ENCODE data around the gene ADAM12. TPM values are rescaled to one million over a fixed set of nuclear protein-coding genes. Genes with fewer than 3 reads are reported as not detected.

The ADAM12 gene
- total and polyA plus RNA-seq, 2 of the 13 experiments (the other 11 are each of a cell fraction or from before 2014, with no cell fraction given): not detected

- in situ Hi-C loops (cut with HindIII; ENCODE audit: extremely low pct_ligation_motif_present, low pct_unique_long_range_greater_than_20kb) (no loop called here), intact Hi-C loops (cut with micrococcal nuclease; ENCODE audit: unreplicated experiment) (no loop called here)
- 47% methylated on average over 5 of the region's 5 CpGs for WGBS (ENCODE audit: low lambda C conversion rate)
- no TSS peak for BruUV-seq (replicated peaks)
- no peak overlapping the region for H3K27ac ChIP-seq (ENCODE audit: extremely low read length, insufficient read depth, low read length)
- no peaks in the 10 kb centered on the region; a peak in 2 of 5 replicates for H3K27me3 ChIP-seq (ENCODE audit: control insufficient read depth in 1 of 2, insufficient read depth in 2 of 2, low read length in 2 of 2)
- CTCF ChIA-PET (ENCODE audit: low intra/inter-chr PET ratio, low total read pairs): no interaction called here
- FAIRE-seq (no peak), DNase-seq (ENCODE audit: low spot score) (no peak), ATAC-seq (no peak)
- no peaks in the 10 kb centered on the region for H4K20me1 ChIP-seq (ENCODE audit: insufficient read depth, low read length)
- no peak for TF ChIP-seq HNRNPL (IDR thresholded peaks at IDR 0.05; ENCODE audit: low read depth, low read length)
- TF ChIP-seq ZBTB49 (CRISPR knock-in tag; IDR thresholded peaks at IDR 0.05; ENCODE audit: borderline replicate concordance): no peak
- no peak for TF ChIP-seq NFIB (CRISPR knock-in tag; IDR thresholded peaks at IDR 0.05; ENCODE audit: borderline replicate concordance)
- no peak for TF ChIP-seq PBX2 (CRISPR knock-in tag; IDR thresholded peaks at IDR 0.05)
- TF ChIP-seq SUZ12 (IDR thresholded peaks at IDR 0.05; ENCODE audit: low read depth, low read length): no peak
- no peak for TF ChIP-seq PLRG1 (conservative IDR thresholded peaks at IDR 0.05)
- TF ChIP-seq PTBP1 (IDR thresholded peaks at IDR 0.05; ENCODE audit: low read depth, low read length, poor library complexity, severe bottlenecking): no peak
- no peak for TF ChIP-seq MLLT10 (CRISPR knock-in tag; IDR thresholded peaks at IDR 0.05)
- no peak for TF ChIP-seq JUN (CRISPR knock-in tag; IDR thresholded peaks at IDR 0.05)
- no peak for TF ChIP-seq E2F1 (CRISPR knock-in tag; IDR thresholded peaks at IDR 0.05)
- POLR2A ChIA-PET: no interaction called here
- no peaks in the 10 kb centered on the region for H3K79me2 ChIP-seq (ENCODE audit: insufficient read depth, low read length)
- H3K9me3 ChIP-seq (ENCODE audit: low read length): no peaks in the 10 kb centered on the region
- H3K4me1 ChIP-seq (ENCODE audit: insufficient read depth, low read length): no peaks in the 10 kb centered on the region
- no peak overlapping the region for H3K9ac ChIP-seq (ENCODE audit: insufficient read depth, low read depth, low read length)
- H3K4me2 ChIP-seq (ENCODE audit: low read depth, low read length): no peak overlapping the region
- no peak overlapping the region for H3K4me3 ChIP-seq (replicated peaks in 1 of 3; ENCODE audit: insufficient read depth in 1 of 3, low read depth in 2 of 3, low read length in 3 of 3)
- H2AFZ ChIP-seq (ENCODE audit: low read length): no peak overlapping the region
- H3K36me3 ChIP-seq (replicated peaks in 1 of 2; ENCODE audit: control insufficient read depth in 1 of 2, insufficient read depth in 2 of 2, low read length in 2 of 2): no peaks in the 10 kb centered on the region
These were observed 45.1 kb upstream of the ADAM12 start for GRCh38 chr10:126433351-126433750.
